ENCODE results near the gene DCC.

DCC gene

GRCh38 chr18:52519021-52519420 is 179.0 kb downstream of the DCC start:
- no peak for DNase-seq

GRCh38 chr18:52523566-52523965 is 183.6 kb downstream of the DCC start:
- no peak for DNase-seq

GRCh38 chr18:52531836-52532235 is 191.8 kb downstream of the DCC start:
- DNase-seq: no peak

- DNase-seq: no peak
Measured at GRCh38 chr18:52536039-52536438, 196.0 kb downstream of the DCC start.

GRCh38 chr18:52537261-52537660 is 197.3 kb downstream of the DCC start:
- DNase-seq: no peak

- no peak for DNase-seq
Measured at GRCh38 chr18:52541056-52541455, 201.1 kb downstream of the DCC start.

- DNase-seq: no peak
Measured at GRCh38 chr18:52544086-52544485, 204.1 kb downstream of the DCC start.

GRCh38 chr18:52546686-52547346 is 206.8 kb downstream of the DCC start:
- DNase-seq: no peak

- peak; percentile 99 for DNase-seq
Measured at GRCh38 chr18:52553441-52553840, 213.4 kb downstream of the DCC start.

GRCh38 chr18:52554180-52554579 is 214.2 kb downstream of the DCC start:
- DNase-seq: no peak

- no peak for DNase-seq
Measured at GRCh38 chr18:52567360-52567759, 227.4 kb downstream of the DCC start.

GRCh38 chr18:52569492-52569891 is 229.5 kb downstream of the DCC start:
- DNase-seq: no peak

GRCh38 chr18:52570975-52571374 is 231.0 kb downstream of the DCC start:
- DNase-seq: no peak

- no peak for DNase-seq
Measured at GRCh38 chr18:52572036-52573000, 232.3 kb downstream of the DCC start.

GRCh38 chr18:52577795-52578194 is 237.8 kb downstream of the DCC start:
- peak; percentile 69 for DNase-seq

- no peak for DNase-seq
Measured at GRCh38 chr18:52582061-52582460, 242.1 kb downstream of the DCC start.

- DNase-seq: no peak
Measured at GRCh38 chr18:52582516-52582915, 242.5 kb downstream of the DCC start.

- no peak for DNase-seq
Measured at GRCh38 chr18:52588931-52589330, 248.9 kb downstream of the DCC start.

- DNase-seq: peak; percentile 92
Measured at GRCh38 chr18:52596748-52597435, 256.9 kb downstream of the DCC start.

- DNase-seq: no peak
Measured at GRCh38 chr18:52598921-52599320, 258.9 kb downstream of the DCC start.

- no peak for DNase-seq
Measured at GRCh38 chr18:52602820-52603219, 262.8 kb downstream of the DCC start.

GRCh38 chr18:52605345-52605744 is 265.3 kb downstream of the DCC start:
- DNase-seq: no peak

GRCh38 chr18:52607985-52608384 is 268.0 kb downstream of the DCC start:
- no peak for DNase-seq
